HG02678 (cell line): Measurements from ENCODE around the gene HBQ1.
A peak's percentile ranks its signal among the peaks of the same experiment; 100 is the strongest.
"Not testable (repeated sequence)": the region's sequence is repeated elsewhere in the genome, so short reads cannot be mapped to it uniquely, and the experiment has no call there.

ENCODE experiments used
- ATAC-seq: cut with Tn5 transposase; IDR thresholded peaks from one replicate; pipeline ENCODE4 v1.9.1; 2021; ENCODE audit warnings: mild to moderate bottlenecking, moderate library complexity; ENCODE audit not compliant: unreplicated experiment

Gene HBQ1

DNA sequence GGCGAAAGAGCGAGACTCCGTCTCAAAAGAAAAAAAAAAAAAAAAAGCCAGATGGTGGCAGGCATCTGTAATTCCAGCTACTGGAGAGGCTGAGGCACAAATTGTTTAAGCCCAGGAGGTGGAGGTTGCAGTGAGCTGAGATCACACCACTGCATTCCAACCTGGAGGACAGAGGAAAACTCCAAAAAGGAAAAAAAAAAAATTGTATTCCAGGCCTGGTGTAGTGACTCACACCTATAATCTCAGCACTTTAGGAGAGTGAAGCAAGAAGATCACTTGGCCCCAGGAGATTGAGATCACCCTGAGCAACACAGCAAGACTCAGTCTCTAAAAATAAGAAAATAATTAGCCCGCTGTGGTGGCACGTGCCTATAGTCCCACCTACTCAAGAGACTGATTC is 20.1 kb downstream of the HBQ1 start:
- ATAC-seq, result no peak

DNA sequence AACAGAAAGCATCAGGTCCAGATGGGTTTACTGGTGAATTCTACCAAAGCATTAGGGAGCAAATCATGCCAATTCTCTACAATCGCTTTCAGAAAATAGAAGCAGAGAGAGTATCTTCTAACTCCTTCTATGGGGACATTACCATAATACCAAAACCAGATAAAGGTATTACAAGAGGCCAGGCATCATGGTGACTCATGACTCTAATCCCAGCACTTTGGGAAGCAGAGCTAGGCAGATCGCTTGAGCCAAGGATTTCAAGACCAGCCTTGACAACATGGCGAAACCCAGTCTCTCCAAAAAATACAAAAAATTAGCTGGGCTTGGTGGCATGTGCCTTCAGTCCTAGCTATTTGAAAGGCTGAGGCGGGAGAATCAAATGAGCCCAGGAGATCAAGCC is 23.0 kb downstream of the HBQ1 start:
- ATAC-seq, result no peak

DNA sequence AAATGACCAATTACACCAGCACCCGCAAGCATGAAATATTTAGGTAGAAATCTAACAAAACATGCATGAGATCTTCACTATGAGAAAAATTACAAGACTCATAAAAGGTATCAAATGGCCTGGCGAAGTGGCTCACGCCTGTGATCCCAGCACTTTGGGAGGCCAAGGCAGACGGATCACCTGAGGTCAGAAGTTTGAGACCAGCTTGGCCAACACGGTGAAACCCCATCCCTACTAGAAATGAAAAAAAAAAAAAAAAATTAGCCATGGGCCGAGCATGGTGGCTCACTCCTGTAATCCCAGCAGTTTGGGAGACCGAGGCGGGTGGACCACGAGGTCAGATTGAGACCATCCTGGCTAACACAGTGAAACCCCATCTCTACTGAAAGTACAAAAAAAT is 23.8 kb downstream of the HBQ1 start:
- ATAC-seq, result not testable (repeated sequence)

DNA sequence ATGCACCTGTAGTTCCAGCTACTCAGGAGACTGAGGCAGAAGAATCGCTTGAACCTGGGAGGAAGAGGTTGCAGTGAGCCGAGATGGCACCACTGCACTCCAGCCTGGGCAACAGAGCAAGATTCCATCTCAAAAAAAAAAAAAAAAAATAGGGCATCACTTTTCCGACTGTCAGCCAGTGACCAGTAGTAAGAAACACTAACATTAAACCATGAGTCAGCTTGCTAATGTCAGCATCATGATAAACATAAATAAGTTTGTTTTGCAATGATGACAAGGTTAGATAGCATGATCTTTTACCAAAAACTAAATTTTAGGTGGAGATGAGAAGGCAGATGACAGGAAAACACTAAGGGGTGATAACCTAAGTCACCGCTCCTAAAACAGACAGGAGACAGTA is 29.1 kb downstream of the HBQ1 start:
- ATAC-seq, result not testable (repeated sequence)

DNA sequence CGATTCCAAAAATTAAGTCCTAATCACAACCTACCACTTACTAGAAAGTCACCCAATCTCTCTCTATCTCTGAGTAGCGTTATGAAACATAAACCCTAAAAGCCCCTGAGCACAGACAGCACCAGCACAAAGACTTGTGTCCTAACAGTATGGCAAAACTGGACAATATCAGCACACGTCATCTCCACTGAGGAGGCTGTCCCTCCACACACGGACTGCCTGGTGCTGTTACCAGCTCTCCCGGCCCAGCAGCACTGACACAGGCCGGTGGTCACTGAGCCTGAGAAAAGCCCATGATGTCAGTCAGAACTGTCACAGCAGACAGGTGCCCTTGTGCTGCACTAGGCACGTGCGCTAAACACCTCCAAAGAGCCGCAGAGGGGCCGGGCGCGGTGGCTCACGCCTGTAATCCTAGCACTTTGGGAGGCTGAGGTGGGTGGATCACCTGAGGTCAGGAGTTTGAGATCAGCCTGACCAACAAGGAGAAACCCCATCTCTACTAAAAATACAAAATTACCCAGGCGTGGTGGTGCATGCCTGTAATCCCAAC is 31.4 kb downstream of the HBQ1 start:
- ATAC-seq, result not testable (repeated sequence)

DNA sequence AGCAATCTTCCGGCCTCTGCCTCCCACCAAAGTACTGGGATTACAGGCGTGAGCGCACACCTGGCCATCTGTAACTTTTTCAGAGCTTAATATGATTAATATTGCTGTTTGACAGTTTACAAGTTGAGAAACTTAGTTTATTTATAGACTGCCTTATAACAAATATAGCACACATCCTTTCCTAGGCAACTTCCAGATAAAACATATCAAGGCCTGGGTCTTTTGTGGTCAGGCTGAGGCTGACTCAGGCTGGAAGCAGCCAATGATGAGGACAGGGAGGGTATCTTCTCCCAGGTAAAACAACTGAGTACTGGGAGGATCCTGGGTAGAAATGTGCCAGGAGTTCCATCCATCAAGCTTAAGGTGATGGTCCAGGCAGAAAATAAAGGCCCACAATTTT is 32.7 kb downstream of the HBQ1 start:
- ATAC-seq, result no peak

DNA sequence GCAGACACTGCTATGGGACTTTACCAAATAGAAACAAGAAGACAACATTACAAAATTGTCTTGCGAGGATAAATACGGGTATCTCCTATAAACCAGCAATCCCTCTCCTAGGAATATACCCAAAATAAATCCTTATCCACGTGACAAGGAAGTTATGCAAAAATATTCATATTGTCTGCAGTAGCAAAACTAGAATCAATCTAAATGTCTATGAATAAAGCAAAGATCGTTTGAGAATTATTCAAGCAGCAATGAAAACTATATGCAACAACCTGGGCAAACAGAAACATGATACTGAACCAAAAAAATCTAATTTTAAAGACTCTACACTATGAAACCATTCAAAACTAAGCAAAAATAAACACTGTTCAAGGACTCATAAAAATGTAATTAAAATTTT is 39.8 kb downstream of the HBQ1 start:
- ATAC-seq, result no peak

DNA sequence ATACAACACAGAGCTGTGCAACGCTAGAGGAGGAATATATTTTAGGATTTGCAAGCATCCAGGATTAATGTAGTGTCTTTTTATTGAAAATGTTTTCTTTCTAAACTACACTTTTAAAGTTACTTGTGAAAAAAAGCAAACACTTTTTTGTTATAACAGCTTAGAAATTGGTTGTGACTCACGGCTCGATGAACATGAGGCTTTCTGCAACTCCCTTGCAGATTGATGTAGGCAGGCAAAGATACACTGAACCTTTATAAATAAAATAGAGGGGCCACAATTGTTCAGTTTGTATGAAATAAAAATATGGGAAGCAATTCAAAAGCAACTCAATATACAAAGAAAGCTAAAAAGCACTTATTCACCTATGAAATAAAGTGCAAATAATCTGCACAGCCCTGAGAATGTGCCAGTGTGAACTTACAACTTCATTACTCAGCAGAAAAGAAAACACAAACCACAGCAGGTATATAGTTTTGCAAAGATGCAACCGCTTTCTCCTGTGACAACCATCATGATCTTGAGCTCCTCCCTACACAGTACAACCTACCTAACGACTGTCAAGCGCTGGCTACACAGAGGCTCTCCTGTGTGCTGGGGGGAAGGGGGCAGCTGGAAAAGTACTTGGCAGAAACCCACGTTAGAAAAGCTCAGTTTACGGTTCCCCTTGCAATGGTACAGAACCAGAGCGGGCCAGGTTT is 48.0 kb downstream of the HBQ1 start:
- peak; percentile 2 for ATAC-seq

DNA sequence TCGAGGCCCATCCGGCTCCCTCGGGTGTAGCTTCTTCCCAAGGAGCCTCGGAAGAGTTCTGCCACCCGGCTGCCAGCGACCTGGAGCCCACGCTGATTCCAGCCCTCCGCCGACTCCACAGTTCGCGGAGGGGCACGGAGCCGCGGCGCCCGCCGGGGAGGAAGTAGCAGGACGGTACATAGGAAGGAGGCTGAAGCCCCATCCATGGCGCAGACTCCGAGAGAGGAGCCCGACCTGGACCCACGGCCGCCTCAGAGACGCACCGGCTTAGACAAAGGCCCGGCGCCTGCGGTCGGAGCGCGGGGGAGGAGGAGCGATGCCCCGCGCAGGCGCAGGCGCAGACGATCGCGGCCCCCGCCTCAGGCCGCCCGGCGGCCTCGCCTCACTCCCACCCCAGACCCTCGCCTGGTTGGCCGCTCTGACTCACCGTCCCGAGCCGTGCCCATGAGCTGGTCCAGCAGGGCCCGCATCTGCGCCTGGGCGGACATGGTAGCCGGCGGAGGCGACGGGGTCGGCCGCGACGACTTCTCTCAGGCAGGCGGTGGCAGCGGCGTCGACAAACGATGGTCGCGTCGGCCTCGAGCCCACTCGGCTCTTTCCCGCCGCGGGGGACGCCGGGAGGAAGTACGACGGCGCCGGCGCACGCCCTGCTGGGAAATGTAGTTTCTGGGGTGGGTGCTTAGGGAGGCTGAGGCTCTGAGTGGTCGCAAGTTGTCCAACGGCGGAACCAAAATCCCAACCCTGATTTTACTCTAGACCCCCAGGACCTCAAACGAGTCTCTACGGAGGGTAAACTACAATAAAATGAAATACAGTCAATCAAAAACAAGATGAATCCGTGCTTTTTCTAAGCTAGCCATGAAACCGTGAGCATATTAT is 48.8 kb downstream of the HBQ1 start, which contains the start of gene LUC7L:
TSS of gene LUC7L (minus strand) at position 598 of the 879 bp plus-strand sequence. CDS start at position 488, 110 bp downstream.
- ATAC-seq, result peak; percentile 86

DNA sequence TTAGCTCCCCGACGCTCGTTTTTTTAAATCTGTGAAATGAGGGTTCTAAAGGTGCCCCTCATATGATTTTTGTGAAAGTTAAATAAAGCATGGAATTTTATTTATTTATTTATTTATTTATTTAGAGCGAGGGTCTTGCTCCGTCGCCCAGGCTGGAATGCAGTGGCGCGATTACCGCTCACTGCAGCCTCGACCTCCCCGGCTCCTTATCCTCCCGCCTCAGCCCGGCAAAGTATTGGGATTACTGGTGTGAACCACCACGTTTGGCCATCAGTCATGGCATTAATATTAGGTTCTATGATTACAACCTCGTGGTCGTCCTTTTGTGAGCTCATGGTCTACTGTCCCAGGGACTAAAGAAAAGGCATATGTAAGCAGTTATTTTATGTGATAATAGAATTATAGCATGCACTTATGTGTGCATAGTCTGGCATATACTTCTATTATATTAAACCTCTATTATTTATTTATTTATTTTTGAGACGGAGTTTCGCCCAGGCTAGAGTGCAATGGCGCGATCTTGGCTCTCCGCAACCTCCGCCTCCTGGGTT is 49.5 kb downstream of the HBQ1 start:
- no peak for ATAC-seq

DNA sequence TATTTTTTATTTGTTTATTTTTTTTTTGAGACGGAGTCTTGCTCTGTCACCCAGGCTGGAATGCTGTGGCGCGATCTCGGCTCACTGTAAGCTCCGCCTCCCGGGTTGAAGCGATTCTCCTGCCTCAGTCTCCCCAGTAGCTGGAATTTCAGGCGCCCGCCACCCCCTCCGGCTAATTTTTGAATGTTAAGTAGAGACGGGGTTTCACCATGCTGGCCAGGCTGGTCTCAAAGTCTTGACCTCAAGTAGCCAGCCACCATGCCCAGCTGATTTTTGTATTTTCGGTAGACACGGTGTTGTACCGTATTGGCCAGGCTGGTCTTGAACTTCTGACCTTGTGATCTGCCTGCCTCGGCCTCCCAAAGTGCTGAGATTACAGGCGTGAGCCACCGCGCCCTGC is 50.1 kb downstream of the HBQ1 start:
- ATAC-seq, result not testable (repeated sequence)
